SK-N-SH (cell line): Measurements from ENCODE around the gene NGF. TPM values are rescaled to one million over a fixed set of nuclear protein-coding genes. Genes with fewer than 3 reads are reported as not detected.

Experiments used
- CTCF ChIA-PET: fragments of 300-600, 350-600 bp; formaldehyde crosslinking; extraction: SDS; loops from one replicate; lab custom pipeline; 2021; lab: Yijun Ruan, JAX
- POLR2A ChIA-PET: fragments of 350-600 bp; sonication (Branson Sonifier 250); formaldehyde crosslinking; extraction: SDS; loops from one replicate; lab custom pipeline; 2020; ENCODE audit warnings: antibody characterized with exemption, inconsistent platforms; lab: Yijun Ruan, JAX
- DNase-seq: peaks from one replicate; pipeline ENCODE4 v3.0.0; 2012
- H2AFZ ChIP-seq: fragments of 200-600 bp; sonication (generic); 2 replicates; pipeline ENCODE4 v1.8.1; 2016; ENCODE audit warnings: antibody characterized with exemption, mild to moderate bottlenecking, low read depth
- H3F3A ChIP-seq: fragments of 200-600 bp; sonication (generic); replicated peaks from 2 replicates; pipeline ENCODE3; 2016; ENCODE audit warnings: antibody characterized with exemption, mild to moderate bottlenecking; ENCODE audit not compliant: insufficient read depth
- H3K27ac ChIP-seq, 2 experiments: fragments of 200-500 bp in 1 of 2; fragments of 200-600 bp in 1 of 2; sonication (Bioruptor generic) in 1 of 2; sonication (generic), shearing (Covaris generic) in 1 of 2; 2 replicates each; pipeline versions ENCODE4 v1.5.1 to v1.6.1; 2014 to 2016; ENCODE audit warnings: low read depth in 2 of 2, inconsistent platforms in 1 of 2, low read length in 1 of 2, mild to moderate bottlenecking in 1 of 2, mixed read lengths in 1 of 2
- H3K27me3 ChIP-seq: fragments of 200-600 bp; sonication (generic), shearing (Covaris generic); 2 replicates; pipeline ENCODE4 v1.6.1; 2016; ENCODE audit warnings: mixed run types; ENCODE audit not compliant: insufficient read depth
- H3K36me3 ChIP-seq, 2 experiments: fragments of 200-500 bp in 1 of 2; fragments of 200-600 bp in 1 of 2; sonication (Bioruptor generic) in 1 of 2; sonication (generic) in 1 of 2; replicated peaks in 1 of 2; 2 replicates each; pipeline versions ENCODE3 to v1.5.1; 2014 to 2016; ENCODE audit warnings: low read length in 1 of 2, mild to moderate bottlenecking in 1 of 2; ENCODE audit not compliant: insufficient read depth in 2 of 2, control insufficient read depth in 1 of 2
- H3K4me1 ChIP-seq, 2 experiments: fragments of 200-500 bp in 1 of 2; fragments of 200-600 bp in 1 of 2; sonication (Bioruptor generic) in 1 of 2; sonication (generic), shearing (Covaris generic) in 1 of 2; 2 replicates each; pipeline versions ENCODE4 v1.5.1 to v1.6.1; 2014 to 2016; ENCODE audit warnings: low read depth in 1 of 2, low read length in 1 of 2, mixed run types in 1 of 2; ENCODE audit not compliant: insufficient read depth in 2 of 2, control insufficient read depth in 1 of 2
- H3K4me2 ChIP-seq: fragments of 200-600 bp; sonication (generic), shearing (Covaris generic); 2 replicates; pipeline ENCODE4 v1.6.1; 2017; ENCODE audit warnings: mixed run types
- H3K4me3 ChIP-seq, 2 experiments: fragments of 200-500 bp in 1 of 2; fragments of 200-600 bp in 1 of 2; sonication (Bioruptor generic) in 1 of 2; sonication (generic), shearing (Covaris generic) in 1 of 2; 2 replicates each; pipeline versions ENCODE4 v1.5.1 to v1.8.1; 2014 to 2016; ENCODE audit warnings: low read depth in 2 of 2, inconsistent platforms in 1 of 2, low read length in 1 of 2, mild to moderate bottlenecking in 1 of 2, mixed read lengths in 1 of 2, moderate library complexity in 1 of 2
- H3K79me2 ChIP-seq: fragments of 200-600 bp; sonication (generic); 2 replicates; pipeline ENCODE4 v1.8.1; 2017; ENCODE audit warnings: mild to moderate bottlenecking; ENCODE audit not compliant: insufficient read depth
- H3K9ac ChIP-seq: fragments of 200-600 bp; sonication (generic); 2 replicates; pipeline ENCODE4 v1.6.1; 2017; ENCODE audit warnings: mixed run types
- H3K9me2 ChIP-seq: fragments of 200-600 bp; sonication (generic); 2 replicates; pipeline ENCODE4 v1.6.1; 2017; ENCODE audit warnings: mixed run types
- H3K9me3 ChIP-seq: fragments of 200-600 bp; sonication (generic); 2 replicates; pipeline ENCODE4 v1.6.1; 2017; ENCODE audit warnings: mixed run types, mild to moderate bottlenecking, moderate library complexity
- H4K20me1 ChIP-seq: fragments of 200-600 bp; sonication (generic); 2 replicates; pipeline ENCODE4 v1.6.1; 2017; ENCODE audit warnings: mild to moderate bottlenecking, mixed run types; ENCODE audit not compliant: insufficient read depth
- ELF1 ChIP-seq: IDR thresholded peaks from 2 replicates; pipeline ENCODE4 v1.4.0; 2012
- IRF3 ChIP-seq: fragments of 150-350 bp; IDR thresholded peaks from 2 replicates; pipeline ENCODE4 v1.6.1; 2016; ENCODE audit warnings: mild to moderate bottlenecking, low read depth, low read length
- JUND ChIP-seq: IDR thresholded peaks from 2 replicates; pipeline ENCODE4 v1.4.0; 2012
- MAX ChIP-seq: IDR thresholded peaks from 2 replicates; pipeline ENCODE4 v1.4.0; 2012; ENCODE audit warnings: low read depth
- MEF2A ChIP-seq: IDR thresholded peaks from 2 replicates; pipeline ENCODE4 v1.4.0; 2012; ENCODE audit warnings: low read depth, borderline replicate concordance
- MXI1 ChIP-seq: IDR thresholded peaks from 2 replicates; pipeline ENCODE4 v1.6.1; 2012; ENCODE audit warnings: mild to moderate bottlenecking, low read depth, low read length, improper control_type of control experiment
- NFIC ChIP-seq: IDR thresholded peaks from 2 replicates; pipeline ENCODE4 v1.4.0; 2012; ENCODE audit warnings: borderline replicate concordance
- NRF1 ChIP-seq: IDR thresholded peaks from 2 replicates; pipeline ENCODE4 v1.6.1; 2012; ENCODE audit warnings: low read depth, mild to moderate bottlenecking, low read length
- PBX3 ChIP-seq: IDR thresholded peaks from 2 replicates; pipeline ENCODE4; 2012
- RAD21 ChIP-seq: IDR thresholded peaks from 2 replicates; pipeline ENCODE4 v1.6.1; 2012; ENCODE audit warnings: mild to moderate bottlenecking, low read length
- RFX5 ChIP-seq: IDR thresholded peaks from 2 replicates; pipeline ENCODE4 v1.6.1; 2012; ENCODE audit warnings: mild to moderate bottlenecking, improper control_type of control experiment, low read length
- RXRA ChIP-seq: IDR thresholded peaks from 2 replicates; pipeline ENCODE4 v1.4.0; 2012; ENCODE audit warnings: low read depth, mild to moderate bottlenecking, borderline replicate concordance
- SIN3A ChIP-seq: IDR thresholded peaks from 2 replicates; pipeline ENCODE4 v1.6.1; 2012; ENCODE audit warnings: low read depth, mild to moderate bottlenecking, low read length, moderate library complexity, borderline replicate concordance
- SMC3 ChIP-seq: IDR thresholded peaks from 2 replicates; pipeline ENCODE4 v1.6.1; 2012; ENCODE audit warnings: low read depth, low read length, improper control_type of control experiment
- TAF1 ChIP-seq: IDR thresholded peaks from 2 replicates; pipeline ENCODE4 v1.6.1; 2012; ENCODE audit warnings: low read depth, mild to moderate bottlenecking, low read length, moderate library complexity, borderline replicate concordance
- TCF12 ChIP-seq: IDR thresholded peaks from 2 replicates; pipeline ENCODE4 v1.4.0; 2012
- TEAD4 ChIP-seq: IDR thresholded peaks from 2 replicates; pipeline ENCODE4 v1.4.0; 2012; ENCODE audit warnings: mild to moderate bottlenecking, borderline replicate concordance; ENCODE audit not compliant: insufficient read depth
- WGBS: methylation state at CpG from one replicate; pipeline ENCODE4 v1.1.6; 2017; ENCODE audit warnings: low lambda C conversion rate; 5-methylcytosine and 5-hydroxymethylcytosine counted together
- polyA plus RNA-seq, 3 experiments: library from polyadenylated mRNA; depleted of rRNA; stranded (reverse); fragments of >200 nt; gene quantifications; 2 replicates each; pipeline ENCODE4 v1.2.3, GENCODE V29; 2012
- TF ChIP-seq, protein P1 (sequence below): IDR thresholded peaks from 2 replicates; pipeline ENCODE4 v1.4.0; 2012; ENCODE audit warnings: low read depth, borderline replicate concordance

NGF gene
- polyA plus RNA-seq, 1 of the 3 experiments (the other 2 are of a cell fraction): 75.8 TPM

DNA sequence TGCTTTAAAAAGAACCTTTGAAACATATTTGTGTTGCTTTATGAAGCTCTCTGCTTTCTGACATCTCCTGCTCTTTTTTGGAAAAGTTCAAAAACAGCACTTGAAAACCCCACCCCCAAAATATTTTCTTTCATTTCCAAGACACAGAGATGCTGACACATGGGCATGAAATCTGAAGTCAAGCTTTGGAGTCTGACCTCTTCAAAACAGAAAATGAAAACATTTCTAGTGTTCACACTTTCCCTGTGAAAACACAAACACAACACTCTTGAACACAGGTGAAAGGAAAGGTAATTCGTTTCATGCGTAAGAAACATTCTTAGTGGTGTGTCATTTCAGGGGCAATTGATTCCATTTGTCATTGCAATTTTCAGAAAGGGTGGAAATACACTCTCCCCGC, 10.8 kb downstream of the NGF start:
- peak overlapping the region; percentile 37 for H3K4me2 ChIP-seq
- no peak for DNase-seq
- ChIA-PET CTCF (interaction anchor here (0.8 to 2.0 kb wide), 4 partner anchors 9 to 193 kb away, joined by 3 to 8 read pairs (median 4); no protein-coding TSS in a partner anchor), POLR2A (no interaction called here)
- no peaks in the 10 kb centered on the region for H3K9me2 ChIP-seq
- H3K4me1 ChIP-seq: peaks cover 23 to 80% of the 10 kb centered on the region in 2 experiments
- no peak overlapping the region for H2AFZ ChIP-seq
- no peak overlapping the region for H3K4me3 ChIP-seq
- no peaks in the 10 kb centered on the region for H3K9me3 ChIP-seq
- H3F3A ChIP-seq: peaks cover 33% of the 10 kb centered on the region
- no peak overlapping the region for H3K9ac ChIP-seq
- WGBS: 93% methylated on average over 3 of the region's 3 CpGs
- H4K20me1 ChIP-seq: no peaks in the 10 kb centered on the region
- H3K27ac ChIP-seq: peak overlapping the region in 1 of 2 experiments; percentile 19; a peak in 2 of 4 replicates
- H3K79me2 ChIP-seq: peaks cover 93% of the 10 kb centered on the region
- H3K27me3 ChIP-seq: no peaks in the 10 kb centered on the region
- TF ChIP-seq ELF1 (no peak), TCF12 (no peak), MAX (no peak), NRF1 (no peak), TAF1 (no peak), JUND (no peak), RFX5 (no peak), RXRA (no peak), TEAD4 (no peak), SIN3A (no peak), IRF3 (no peak), MEF2A (no peak), RAD21 (no peak), MXI1 (no peak)
- TF ChIP-seq, protein P1, sequence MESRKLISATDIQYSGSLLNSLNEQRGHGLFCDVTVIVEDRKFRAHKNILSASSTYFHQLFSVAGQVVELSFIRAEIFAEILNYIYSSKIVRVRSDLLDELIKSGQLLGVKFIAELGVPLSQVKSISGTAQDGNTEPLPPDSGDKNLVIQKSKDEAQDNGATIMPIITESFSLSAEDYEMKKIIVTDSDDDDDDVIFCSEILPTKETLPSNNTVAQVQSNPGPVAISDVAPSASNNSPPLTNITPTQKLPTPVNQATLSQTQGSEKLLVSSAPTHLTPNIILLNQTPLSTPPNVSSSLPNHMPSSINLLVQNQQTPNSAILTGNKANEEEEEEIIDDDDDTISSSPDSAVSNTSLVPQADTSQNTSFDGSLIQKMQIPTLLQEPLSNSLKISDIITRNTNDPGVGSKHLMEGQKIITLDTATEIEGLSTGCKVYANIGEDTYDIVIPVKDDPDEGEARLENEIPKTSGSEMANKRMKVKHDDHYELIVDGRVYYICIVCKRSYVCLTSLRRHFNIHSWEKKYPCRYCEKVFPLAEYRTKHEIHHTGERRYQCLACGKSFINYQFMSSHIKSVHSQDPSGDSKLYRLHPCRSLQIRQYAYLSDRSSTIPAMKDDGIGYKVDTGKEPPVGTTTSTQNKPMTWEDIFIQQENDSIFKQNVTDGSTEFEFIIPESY: no peak
- TF ChIP-seq, all 33 proteins: peak for 0
- H3K36me3 ChIP-seq: peaks cover 0 to 6% of the 10 kb centered on the region in 2 experiments

DNA sequence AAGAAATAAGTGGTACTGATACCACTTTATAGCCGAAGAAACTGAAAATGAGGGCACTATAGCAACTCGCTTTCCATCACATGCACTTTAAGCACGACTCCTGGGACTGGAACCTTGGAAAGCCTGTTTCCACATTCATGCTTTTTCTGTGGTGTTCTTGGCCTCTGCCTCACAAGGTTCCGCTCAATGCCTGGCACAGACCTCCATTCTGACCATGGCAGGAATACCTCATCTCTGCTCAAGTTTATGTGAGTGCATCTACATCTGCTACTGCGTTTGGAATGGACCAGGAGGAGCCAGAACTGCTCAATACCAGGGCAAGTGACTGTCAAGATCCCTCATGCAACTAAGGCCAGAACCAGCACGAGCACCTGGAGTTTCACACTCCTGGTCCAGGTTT, 11.6 kb downstream of the NGF start:
- Histone ChIP-seq H3K9me2 (no peaks in the 10 kb centered on the region), H3K27me3 (no peaks in the 10 kb centered on the region), H3K4me3 (no peak overlapping the region), H3K27ac (peak overlapping the region in 1 of 2 experiments; percentile 19; a peak in 2 of 4 replicates), H4K20me1 (no peaks in the 10 kb centered on the region), H3K4me2 (0 out of 2 replicates have a peak overlapping the region, but pooled peaks have one; percentile 37), H3K9ac (no peak overlapping the region), H3K4me1 (peaks cover 23 to 71% of the 10 kb centered on the region in 2 experiments), H3K9me3 (no peaks in the 10 kb centered on the region), H3F3A (peaks cover 24% of the 10 kb centered on the region), H3K36me3 (peaks cover 0 to 6% of the 10 kb centered on the region in 2 experiments), H2AFZ (no peak overlapping the region), H3K79me2 (peaks cover 93% of the 10 kb centered on the region)
- 94% methylated on average over 6 of the region's 6 CpGs for WGBS
- CTCF ChIA-PET: interaction anchor here (1.9 kb wide), 1 partner anchor 143 kb away, joined by 5 read pairs; no protein-coding TSS in a partner anchor
- TF ChIP-seq MEF2A (no peak), SMC3 (no peak), ELF1 (no peak), PBX3 (no peak), NFIC (no peak)
- DNase-seq: no peak
- POLR2A ChIA-PET: no interaction called here
